NCI-H69 (cell line): ENCODE measurements around the gene GIMAP6.
"Not testable (repeated sequence)": the region's sequence is repeated elsewhere in the genome, so short reads cannot be mapped to it uniquely, and the experiment has no call there.

Source experiments
- DNase-seq: peaks from one replicate; lab custom pipeline; 2025; lab: John Stamatoyannopoulos, UW

GIMAP6 gene

GRCh38 chr7:150631866-150632864, at the start of gene GIMAP6:
GIMAP6 (minus strand) TSS chr7:150632385; CDS start chr7:150630142, 2,243 bp downstream.
- DNase-seq, result no peak

- DNase-seq, result not testable (repeated sequence)
Measured at GRCh38 chr7:150680364-150680763, 48.2 kb upstream of the GIMAP6 start.

- not testable (repeated sequence) for DNase-seq
Measured at GRCh38 chr7:150678601-150679000, 46.4 kb upstream of the GIMAP6 start.

GRCh38 chr7:150676854-150677253, 44.7 kb upstream of the GIMAP6 start:
- not testable (repeated sequence) for DNase-seq

- not testable (repeated sequence) for DNase-seq
Measured at GRCh38 chr7:150676276-150676675, 44.1 kb upstream of the GIMAP6 start.

- no peak for DNase-seq
Measured at GRCh38 chr7:150675714-150676113, 43.5 kb upstream of the GIMAP6 start.

- DNase-seq, result not testable (repeated sequence)
Measured at GRCh38 chr7:150671798-150672585, 39.8 kb upstream of the GIMAP6 start.

- no peak for DNase-seq
Measured at GRCh38 chr7:150668977-150669376, 36.8 kb upstream of the GIMAP6 start.

- no peak for DNase-seq
Measured at GRCh38 chr7:150668472-150668911, 36.3 kb upstream of the GIMAP6 start.

- no peak for DNase-seq
Measured at GRCh38 chr7:150666412-150666811, 34.2 kb upstream of the GIMAP6 start.

- no peak for DNase-seq
Measured at GRCh38 chr7:150665896-150666295, 33.7 kb upstream of the GIMAP6 start.

GRCh38 chr7:150665089-150665748, 33.0 kb upstream of the GIMAP6 start:
- no peak for DNase-seq

- no peak for DNase-seq
Measured at GRCh38 chr7:150663802-150664494, 31.8 kb upstream of the GIMAP6 start.

- DNase-seq, result not testable (repeated sequence)
Measured at GRCh38 chr7:150662821-150663220, 30.6 kb upstream of the GIMAP6 start.

- DNase-seq, result no peak
Measured at GRCh38 chr7:150660939-150661613, 28.9 kb upstream of the GIMAP6 start.

GRCh38 chr7:150657526-150657925, 25.3 kb upstream of the GIMAP6 start:
- DNase-seq, result peak; percentile 6

GRCh38 chr7:150656047-150656446, 23.9 kb upstream of the GIMAP6 start:
- no peak for DNase-seq

- DNase-seq, result no peak
Measured at GRCh38 chr7:150654692-150655091, 22.5 kb upstream of the GIMAP6 start.

- no peak for DNase-seq
Measured at GRCh38 chr7:150649080-150649385, 16.8 kb upstream of the GIMAP6 start.

GRCh38 chr7:150648353-150649079, 16.3 kb upstream of the GIMAP6 start:
- DNase-seq, result no peak
